ENCODE data around the gene FNIP2. TPM values are rescaled to one million over a fixed set of nuclear protein-coding genes. Genes with fewer than 3 reads are reported as not detected.

Gene FNIP2
- total RNA-seq, 2 donors from 2014 or later = 31.1 to 39.8 TPM

- DNase-seq (ENCODE audit: low spot score) = peak; percentile 58
- Histone ChIP-seq H3K4me3 (no peak overlapping the region), H3K4me1 (replicated peaks) (peaks cover 10% of the 10 kb centered on the region), H3K36me3 (no peaks in the 10 kb centered on the region), H3K27ac (peak overlapping the region; percentile 50 to 62), H3K27me3 (replicated peaks; ENCODE audit: insufficient read depth) (no peaks in the 10 kb centered on the region), H3K9me3 (no peaks in the 10 kb centered on the region)
- peak; percentile 13 for TF ChIP-seq POLR2A (IDR thresholded peaks at IDR 0.05)
- TF ChIP-seq POLR2AphosphoS5 (IDR thresholded peaks at IDR 0.05) = peak; percentile 70
- no peak for TF ChIP-seq CTCF (IDR thresholded peaks at IDR 0.05)
- WGBS = 11% methylated on average over 6 of the region's 6 CpGs
- intact Hi-C loops (cut with DNase I) = loop anchor here (2.0 kb wide), 1 partner anchor 41 kb away; the partner anchor contains the start of gene FNIP2
Observed at GRCh38 chr4:158809611-158810486, 41.0 kb downstream of the FNIP2 start.

GRCh38 chr4:158810487-158811215, 41.8 kb downstream of the FNIP2 start:
- TF ChIP-seq CTCF (IDR thresholded peaks at IDR 0.05) (no peak), POLR2A (IDR thresholded peaks at IDR 0.05) (no peak), POLR2AphosphoS5 (IDR thresholded peaks at IDR 0.05) (peak; percentile 46)
- intact Hi-C loops (cut with DNase I) = loop anchor here (2.0 kb wide), 1 partner anchor 42 kb away; the partner anchor contains the start of gene FNIP2
- peak; percentile 68 for DNase-seq (ENCODE audit: low spot score)
- Histone ChIP-seq H3K4me3 (no peak overlapping the region), H3K36me3 (no peaks in the 10 kb centered on the region), H3K9me3 (no peaks in the 10 kb centered on the region), H3K4me1 (replicated peaks) (peaks cover 10% of the 10 kb centered on the region), H3K27me3 (replicated peaks; ENCODE audit: insufficient read depth) (no peaks in the 10 kb centered on the region), H3K27ac (peak overlapping the region; percentile 50 to 62)
- WGBS = 19% methylated on average over 3 of the region's 3 CpGs

GRCh38 chr4:158811216-158811540, 42.4 kb downstream of the FNIP2 start:
- Histone ChIP-seq H3K9me3 (no peaks in the 10 kb centered on the region), H3K4me3 (no peak overlapping the region), H3K27ac (peak overlapping the region; percentile 50 to 62), H3K4me1 (replicated peaks) (peaks cover 10% of the 10 kb centered on the region), H3K36me3 (no peaks in the 10 kb centered on the region), H3K27me3 (replicated peaks; ENCODE audit: insufficient read depth) (no peaks in the 10 kb centered on the region)
- intact Hi-C loops (cut with DNase I) = loop anchor here (2.0 kb wide), 1 partner anchor 42 kb away; the partner anchor contains the start of gene FNIP2
- no peak for DNase-seq (ENCODE audit: low spot score)
- TF ChIP-seq POLR2AphosphoS5 (IDR thresholded peaks at IDR 0.05) (no peak), CTCF (IDR thresholded peaks at IDR 0.05) (no peak), POLR2A (IDR thresholded peaks at IDR 0.05) (no peak)

GRCh38 chr4:158811704-158812103, 42.9 kb downstream of the FNIP2 start:
- Histone ChIP-seq H3K36me3 (no peaks in the 10 kb centered on the region), H3K4me3 (no peak overlapping the region), H3K27me3 (replicated peaks; ENCODE audit: insufficient read depth) (no peaks in the 10 kb centered on the region), H3K9me3 (no peaks in the 10 kb centered on the region), H3K4me1 (replicated peaks) (peaks cover 10% of the 10 kb centered on the region), H3K27ac (peak overlapping the region; percentile 50 to 62)
- no peak for DNase-seq (ENCODE audit: low spot score)
- WGBS = 61% methylated on average over 6 of the region's 6 CpGs
- TF ChIP-seq POLR2AphosphoS5 (IDR thresholded peaks at IDR 0.05) (peak; percentile 30), POLR2A (IDR thresholded peaks at IDR 0.05) (no peak), CTCF (IDR thresholded peaks at IDR 0.05) (no peak)
- intact Hi-C loops (cut with DNase I) = loop anchor here (2.0 kb wide), 1 partner anchor 43 kb away; the partner anchor contains the start of gene FNIP2

Measured in prostate gland (tissue), 2 donors.